ENCODE results near the gene POU2AF1.

- no peak for TF ChIP-seq PKNOX1 (IDR thresholded peaks at IDR 0.05)
- no peak for TF ChIP-seq SUZ12 (IDR thresholded peaks at IDR 0.05)
- TF ChIP-seq HDGF (IDR thresholded peaks at IDR 0.05; ENCODE audit: borderline replicate concordance), result no peak
- no peak for TF ChIP-seq FOXM1 (IDR thresholded peaks at IDR 0.05; ENCODE audit: borderline replicate concordance)
- no peak for TF ChIP-seq FOXK2 (IDR thresholded peaks at IDR 0.05)
- no peak for TF ChIP-seq CTBP1 (IDR thresholded peaks at IDR 0.05; ENCODE audit: borderline replicate concordance)
- TF ChIP-seq FOXA1 (IDR thresholded peaks at IDR 0.05), result no peak
- TF ChIP-seq SP1 (IDR thresholded peaks at IDR 0.05), result no peak
- TF ChIP-seq ZNF384 (IDR thresholded peaks at IDR 0.05), result no peak
- TF ChIP-seq TARDBP (IDR thresholded peaks at IDR 0.05), result no peak
- no peak for TF ChIP-seq ARNT (IDR thresholded peaks at IDR 0.05)
- no peak for TF ChIP-seq NFRKB (IDR thresholded peaks at IDR 0.05)
Observed at GRCh38 chr11:111419181-111419580, 40.1 kb upstream of the POU2AF1 start.

Data from HEK293T (cell line).